H1 (cell line): ENCODE measurements around the gene ARHGAP4. TPM values are rescaled to one million over a fixed set of nuclear protein-coding genes. Genes with fewer than 3 reads are reported as not detected.

Source experiments
- ASH2L ChIP-seq: fragments of 200-600, 300-600 bp; sonication (generic); IDR thresholded peaks from one replicate; pipeline ENCODE4 v1.7.1; 2017; ENCODE audit warnings: low read length
- BCL11A ChIP-seq, 2 experiments: IDR thresholded peaks; one replicate each; pipeline ENCODE4 v1.6.1; 2011; ENCODE audit warnings: low read depth in 2 of 2, low read length in 2 of 2, mild to moderate bottlenecking in 2 of 2
- CBX5 ChIP-seq: fragments of 300-800, 300-1000 bp; sonication (generic); IDR thresholded peaks from 2 replicates; pipeline ENCODE4 v1.7.1; 2016; ENCODE audit warnings: antibody characterized with exemption, low read length, low read depth
- EGR1 ChIP-seq: IDR thresholded peaks from 2 replicates; pipeline ENCODE4 v1.6.1; 2011; ENCODE audit warnings: low read depth, low read length, borderline replicate concordance
- FOSL1 ChIP-seq: IDR thresholded peaks from 2 replicates; pipeline ENCODE4 v1.6.1; 2011; ENCODE audit warnings: mild to moderate bottlenecking, low read depth, low read length, moderate library complexity; ENCODE audit not compliant: insufficient read depth
- KDM1A ChIP-seq: fragments of 200-600, 300-600 bp; sonication (generic); IDR thresholded peaks from 2 replicates; pipeline ENCODE4 v1.7.1; 2016; ENCODE audit warnings: mild to moderate bottlenecking, low read length, borderline replicate concordance
- KDM4A ChIP-seq: IDR thresholded peaks from one replicate; pipeline ENCODE4 v1.7.1; 2012; ENCODE audit warnings: low read depth, mild to moderate bottlenecking, moderate library complexity, low read length, inconsistent platforms; ENCODE audit not compliant: severe bottlenecking
- PHF8 ChIP-seq: fragments of 200-600 bp; sonication (generic); conservative IDR thresholded peaks from 2 replicates; pipeline ENCODE4 v1.7.1; 2012; ENCODE audit warnings: low read depth, mild to moderate bottlenecking, inconsistent platforms, low read length, moderate library complexity
- POLR2AphosphoS5 ChIP-seq: IDR thresholded peaks from 2 replicates; pipeline ENCODE4 v1.6.1; 2011; ENCODE audit warnings: low read depth, low read length
- RNF2 ChIP-seq: fragments of 200-900, 300-1000 bp; sonication (generic); IDR thresholded peaks from 2 replicates; pipeline ENCODE4 v1.7.1; 2016; ENCODE audit warnings: borderline replicate concordance, low read depth, mild to moderate bottlenecking, antibody characterized with exemption, low read length; ENCODE audit not compliant: poor library complexity, severe bottlenecking; ENCODE audit errors: missing control alignments
- RXRA ChIP-seq: IDR thresholded peaks from 2 replicates; pipeline ENCODE4 v1.6.1; 2011; ENCODE audit warnings: low read depth, mild to moderate bottlenecking, low read length, moderate library complexity; ENCODE audit not compliant: insufficient read depth
- SIRT6 ChIP-seq: IDR thresholded peaks from one replicate; pipeline ENCODE4 v1.7.1; 2012; ENCODE audit warnings: low read length, inconsistent platforms
- SIX5 ChIP-seq: IDR thresholded peaks from 2 replicates; pipeline ENCODE4 v1.6.1; 2011; ENCODE audit warnings: mild to moderate bottlenecking, low read depth, low read length
- SP1 ChIP-seq: IDR thresholded peaks from 2 replicates; pipeline ENCODE4 v1.6.1; 2011; ENCODE audit warnings: low read depth, low read length
- SP4 ChIP-seq: IDR thresholded peaks from 2 replicates; pipeline ENCODE4 v1.6.1; 2012; ENCODE audit warnings: low read length, inconsistent platforms
- SRF ChIP-seq: IDR thresholded peaks from 2 replicates; pipeline ENCODE4 v1.6.1; 2011; ENCODE audit warnings: mild to moderate bottlenecking, low read depth, low read length, moderate library complexity
- TAF1 ChIP-seq: IDR thresholded peaks from 2 replicates; pipeline ENCODE4 v1.6.1; 2011; ENCODE audit warnings: mild to moderate bottlenecking, low read depth, low read length
- TBP ChIP-seq: IDR thresholded peaks from 2 replicates; pipeline ENCODE4 v1.6.1; 2011; ENCODE audit warnings: low read depth, low read length, improper control_type of control experiment
- polyA plus RNA-seq, 7 experiments: library from polyadenylated mRNA; depleted of rRNA in 3 of 7; stranded (reverse) in 5 of 7; unstranded in 2 of 7; fragments of >200 nt in 5 of 7; fragments of 200-250 nt in 2 of 7; gene quantifications; 1 replicate in 5 of 7; 2 replicates in 1 of 7; 4 replicates in 1 of 7; pipeline versions ENCODE4 v1.2.1 to v1.2.3, GENCODE V29; 2011 to 2013; ENCODE audit warnings: missing spikeins in 2 of 7, mixed read lengths in 2 of 7
- total RNA-seq: library from RNA; stranded (reverse); fragmentation: NEBNext Ultra II Directional; extraction: Animal tissue kit (Norgen Biotek cat#: 25700); gene quantifications from 2 replicates; pipeline ENCODE4 v1.2.1, GENCODE V29; 2021
- TF ChIP-seq, protein P1 (sequence below): IDR thresholded peaks from 2 replicates; pipeline ENCODE4 v1.6.1; 2011; ENCODE audit warnings: low read depth, mild to moderate bottlenecking, low read length; ENCODE audit not compliant: insufficient read depth
- TF ChIP-seq, protein P2 (sequence below), 3 experiments: IDR thresholded peaks; 1 replicate in 2 of 3; 2 replicates in 1 of 3; pipeline versions ENCODE4 v1.5.1 to v1.6.1; 2011; ENCODE audit warnings: low read length in 3 of 3, mild to moderate bottlenecking in 3 of 3, inconsistent platforms in 2 of 3, low read depth in 1 of 3, moderate library complexity in 1 of 3; ENCODE audit not compliant: insufficient read depth in 1 of 3; ENCODE audit errors: control extremely low read depth in 1 of 3
- TF ChIP-seq, protein P3 (sequence below): IDR thresholded peaks from 2 replicates; pipeline ENCODE4 v1.6.1; 2012; ENCODE audit warnings: low read length, inconsistent platforms

Gene ARHGAP4
- total and polyA plus RNA-seq, 2 of the 8 experiments (the other 6 are each of a cell fraction or from before 2014, with no cell fraction given) = 23.9 to 26.0 TPM

DNA sequence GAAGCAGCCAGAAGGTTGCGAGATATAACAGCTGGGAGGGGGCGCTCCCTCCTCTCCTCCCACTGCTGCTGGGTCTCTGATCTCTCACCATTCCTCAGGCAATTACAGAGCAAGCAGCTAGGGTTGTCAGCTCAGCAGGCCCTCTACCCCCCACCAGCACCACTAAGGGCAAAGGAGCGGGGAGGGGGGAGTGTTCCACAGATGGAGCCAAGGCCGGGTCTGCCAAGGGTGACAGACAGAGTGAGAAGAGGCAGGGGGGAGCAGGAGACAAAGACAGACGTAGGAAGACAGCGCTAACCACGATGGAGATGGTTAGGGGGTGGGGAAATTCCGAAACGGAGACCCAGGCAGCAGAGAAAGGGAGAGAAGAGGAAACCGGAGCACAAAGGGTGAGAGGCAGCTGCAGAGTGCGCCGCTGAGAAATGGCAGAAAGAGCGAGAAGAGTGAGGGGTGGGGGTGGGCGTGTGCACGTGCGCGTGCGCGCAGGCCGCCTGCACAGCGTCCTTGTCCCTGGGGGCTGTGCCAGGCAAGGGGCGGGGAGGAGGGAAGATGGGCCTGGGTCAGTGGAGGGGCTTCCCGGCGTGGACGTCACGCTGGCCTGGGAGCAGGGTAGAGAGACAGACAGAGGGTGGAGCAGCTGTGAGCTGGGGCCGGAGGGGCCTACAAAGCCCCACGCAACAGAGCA, 47.0 kb downstream of the ARHGAP4 start (continued):
- TF ChIP-seq, protein P1, sequence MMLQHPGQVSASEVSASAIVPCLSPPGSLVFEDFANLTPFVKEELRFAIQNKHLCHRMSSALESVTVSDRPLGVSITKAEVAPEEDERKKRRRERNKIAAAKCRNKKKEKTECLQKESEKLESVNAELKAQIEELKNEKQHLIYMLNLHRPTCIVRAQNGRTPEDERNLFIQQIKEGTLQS = no peak
- TF ChIP-seq CBX5 = no peak
- no peak for TF ChIP-seq KDM4A
- no peak for TF ChIP-seq RXRA
- TF ChIP-seq BCL11A (IDR thresholded peaks at IDR 0.05; ENCODE audit: low read depth in 2 of 2, low read length in 2 of 2) = no peak
- TF ChIP-seq FOSL1 = no peak
- no peak for TF ChIP-seq POLR2AphosphoS5
- no peak; the same call in 1 of the 2 replicates for TF ChIP-seq EGR1
- TF ChIP-seq, protein P2, sequence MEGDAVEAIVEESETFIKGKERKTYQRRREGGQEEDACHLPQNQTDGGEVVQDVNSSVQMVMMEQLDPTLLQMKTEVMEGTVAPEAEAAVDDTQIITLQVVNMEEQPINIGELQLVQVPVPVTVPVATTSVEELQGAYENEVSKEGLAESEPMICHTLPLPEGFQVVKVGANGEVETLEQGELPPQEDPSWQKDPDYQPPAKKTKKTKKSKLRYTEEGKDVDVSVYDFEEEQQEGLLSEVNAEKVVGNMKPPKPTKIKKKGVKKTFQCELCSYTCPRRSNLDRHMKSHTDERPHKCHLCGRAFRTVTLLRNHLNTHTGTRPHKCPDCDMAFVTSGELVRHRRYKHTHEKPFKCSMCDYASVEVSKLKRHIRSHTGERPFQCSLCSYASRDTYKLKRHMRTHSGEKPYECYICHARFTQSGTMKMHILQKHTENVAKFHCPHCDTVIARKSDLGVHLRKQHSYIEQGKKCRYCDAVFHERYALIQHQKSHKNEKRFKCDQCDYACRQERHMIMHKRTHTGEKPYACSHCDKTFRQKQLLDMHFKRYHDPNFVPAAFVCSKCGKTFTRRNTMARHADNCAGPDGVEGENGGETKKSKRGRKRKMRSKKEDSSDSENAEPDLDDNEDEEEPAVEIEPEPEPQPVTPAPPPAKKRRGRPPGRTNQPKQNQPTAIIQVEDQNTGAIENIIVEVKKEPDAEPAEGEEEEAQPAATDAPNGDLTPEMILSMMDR (IDR thresholded peaks at IDR 0.05; ENCODE audit: control extremely low read depth in 1 of 3, insufficient read depth in 1 of 3, low read depth in 1 of 3, low read length in 3 of 3) = no peak; a peak in 1 of 4 replicates
- no peak for TF ChIP-seq KDM1A
- TF ChIP-seq, protein P3, sequence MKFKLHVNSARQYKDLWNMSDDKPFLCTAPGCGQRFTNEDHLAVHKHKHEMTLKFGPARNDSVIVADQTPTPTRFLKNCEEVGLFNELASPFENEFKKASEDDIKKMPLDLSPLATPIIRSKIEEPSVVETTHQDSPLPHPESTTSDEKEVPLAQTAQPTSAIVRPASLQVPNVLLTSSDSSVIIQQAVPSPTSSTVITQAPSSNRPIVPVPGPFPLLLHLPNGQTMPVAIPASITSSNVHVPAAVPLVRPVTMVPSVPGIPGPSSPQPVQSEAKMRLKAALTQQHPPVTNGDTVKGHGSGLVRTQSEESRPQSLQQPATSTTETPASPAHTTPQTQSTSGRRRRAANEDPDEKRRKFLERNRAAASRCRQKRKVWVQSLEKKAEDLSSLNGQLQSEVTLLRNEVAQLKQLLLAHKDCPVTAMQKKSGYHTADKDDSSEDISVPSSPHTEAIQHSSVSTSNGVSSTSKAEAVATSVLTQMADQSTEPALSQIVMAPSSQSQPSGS = no peak
- no peak for TF ChIP-seq TBP
- TF ChIP-seq SP1 = no peak
- TF ChIP-seq ASH2L = no peak
- no peak for TF ChIP-seq TAF1
- TF ChIP-seq SRF = no peak
- TF ChIP-seq SIX5 = no peak
- TF ChIP-seq SIRT6 = no peak
- no peak for TF ChIP-seq RNF2
- no peak for TF ChIP-seq SP4
- TF ChIP-seq PHF8 = no peak
